Stomach (tissue), 4 donors: Measurements from ENCODE around the gene ZNF410.
A peak's percentile ranks its signal among the peaks of the same experiment; 100 is the strongest.

Source experiments
- CTCF ChIP-seq, 7 experiments: fragments of 450-650 bp in 4 of 7; fragments of 200-600 bp in 3 of 7; sonication (generic) in 3 of 7; IDR thresholded peaks; one replicate each; pipeline ENCODE4 v1.5.1; 2016 to 2019; ENCODE audit warnings: antibody characterized with exemption in 7 of 7, control low read depth in 2 of 7, mild to moderate bottlenecking in 1 of 7
- EP300 ChIP-seq: sonication (generic); formaldehyde crosslinking; IDR thresholded peaks from one replicate; pipeline ENCODE4 v1.6.1; 2017; ENCODE audit warnings: antibody characterized with exemption
- POLR2A ChIP-seq, 4 donors: fragments of 450-650 bp; IDR thresholded peaks; one replicate each; pipeline ENCODE4 v1.6.1; 2016; ENCODE audit warnings: antibody characterized with exemption in 4 of 4, control low read depth in 2 of 4, mild to moderate bottlenecking in 1 of 4, moderate library complexity in 1 of 4
- POLR2AphosphoS5 ChIP-seq, 3 donors: sonication (generic); formaldehyde crosslinking; IDR thresholded peaks; one replicate each; pipeline ENCODE4 v1.6.1; 2016; ENCODE audit warnings: antibody characterized with exemption in 3 of 3

DNA sequence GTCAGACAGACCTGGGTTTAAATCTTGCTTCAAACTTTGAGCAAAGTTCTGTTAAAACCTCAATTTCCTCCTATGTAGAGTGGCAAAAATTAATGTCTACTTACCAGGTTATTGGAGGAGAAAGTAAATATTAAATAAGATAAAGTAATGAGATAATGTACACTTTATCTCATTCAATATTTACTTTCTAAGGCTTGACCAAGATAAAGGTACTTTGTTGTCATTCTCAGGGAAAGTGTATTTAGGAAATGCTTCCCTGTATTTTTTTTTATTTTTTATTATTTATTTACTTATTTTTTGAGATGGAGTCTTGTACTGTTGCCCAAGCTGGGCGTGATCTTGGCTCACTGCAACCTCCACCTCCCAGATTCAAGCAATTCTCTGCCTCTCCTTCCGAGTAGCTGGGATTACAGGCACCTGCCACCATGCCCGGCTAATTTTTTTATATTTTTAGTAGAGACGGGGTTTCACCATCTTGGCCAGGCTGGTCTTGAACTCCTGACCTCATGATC, 58.6 kb downstream of the ZNF410 start:
- TF ChIP-seq CTCF (IDR thresholded peaks at IDR 0.05) (no peak), POLR2AphosphoS5 (IDR thresholded peaks at IDR 0.05) (peak in 1 of 3 donors; percentile 20), EP300 (no peak), POLR2A (IDR thresholded peaks at IDR 0.05) (no peak)
